HepG2 (cell line): ENCODE measurements around the gene FCRLA. TPM values are rescaled to one million over a fixed set of nuclear protein-coding genes. Genes with fewer than 3 reads are reported as not detected.

ENCODE experiments used
- IKZF5 ChIP-seq: IDR thresholded peaks from 2 replicates; pipeline ENCODE4 v1.6.1; 2018; ENCODE audit warnings: missing genetic modification reagents, mild to moderate bottlenecking, missing compliant biosample characterization
- NKX3-1 ChIP-seq: sonication (generic); formaldehyde crosslinking; IDR thresholded peaks from 2 replicates; pipeline ENCODE4 v1.5.0; 2020; ENCODE audit warnings: missing genetic modification reagents
- PAXIP1 ChIP-seq: sonication (generic); formaldehyde crosslinking; conservative IDR thresholded peaks from 2 replicates; pipeline ENCODE4 v1.4.0; 2020; ENCODE audit warnings: mild to moderate bottlenecking, missing genetic modification reagents, moderate library complexity
- REL ChIP-seq: sonication (generic); formaldehyde crosslinking; conservative IDR thresholded peaks from 2 replicates; pipeline ENCODE4 v1.8.0; 2022; ENCODE audit warnings: mild to moderate bottlenecking, missing genetic modification reagents, moderate library complexity
- RELA ChIP-seq: sonication (generic); formaldehyde crosslinking; IDR thresholded peaks from 2 replicates; pipeline ENCODE4 v1.4.0; 2020; ENCODE audit warnings: missing genetic modification reagents
- ZNF280D ChIP-seq: sonication (generic); formaldehyde crosslinking; IDR thresholded peaks from 2 replicates; pipeline ENCODE4 v1.5.1; 2020; ENCODE audit warnings: mild to moderate bottlenecking, missing genetic modification reagents
- ZNF354B ChIP-seq: sonication (generic); formaldehyde crosslinking; IDR thresholded peaks from 2 replicates; pipeline ENCODE4 v1.8.0; 2022; ENCODE audit warnings: mild to moderate bottlenecking, missing genetic modification reagents
- ZNF484 ChIP-seq: sonication (generic); formaldehyde crosslinking; IDR thresholded peaks from 2 replicates; pipeline ENCODE4 v1.5.1; 2020; ENCODE audit warnings: mild to moderate bottlenecking, low read depth, missing genetic modification reagents, borderline replicate concordance
- ZNF704 ChIP-seq: sonication (generic); formaldehyde crosslinking; IDR thresholded peaks from 2 replicates; pipeline ENCODE4 v1.8.1; 2023; ENCODE audit warnings: mild to moderate bottlenecking, inconsistent platforms, moderate library complexity, missing genetic modification reagents, borderline replicate concordance
- ZSCAN20 ChIP-seq: sonication (generic); formaldehyde crosslinking; IDR thresholded peaks from 2 replicates; pipeline ENCODE4 v1.4.0; 2020; ENCODE audit warnings: missing genetic modification reagents, mild to moderate bottlenecking, borderline replicate concordance
- polyA plus RNA-seq, 8 experiments: library from polyadenylated mRNA; depleted of rRNA in 3 of 8; stranded (reverse) in 7 of 8; unstranded in 1 of 8; fragments of >200 nt; fragmentation: Illumina TruSeq in 4 of 8; extraction: Trizol in 4 of 8; gene quantifications; 2 replicates each; pipeline versions ENCODE4 v1.2.1 to v1.2.3, GENCODE V29; 2011 to 2016; ENCODE audit warnings: low read depth in 4 of 8, missing spikeins in 1 of 8, mixed read lengths in 1 of 8; ENCODE audit not compliant: insufficient read depth in 1 of 8
- total RNA-seq, 5 experiments: library from RNA; depleted of rRNA; stranded (reverse); fragments of >200 nt; fragmentation: Illumina TruSeq; extraction: Trizol; gene quantifications; 2 replicates each; pipeline ENCODE4 v1.2.3, GENCODE V29; 2016; ENCODE audit warnings: low read depth in 1 of 5

The FCRLA gene
- total and polyA plus RNA-seq, 2 of the 13 experiments (the other 11 are each of a cell fraction or from before 2014, with no cell fraction given) = not detected

GRCh38 chr1:161706113-161706481 is 932 bp upstream of the FCRLA start (continued):
- no peak for TF ChIP-seq REL (CRISPR knock-in tag)
- no peak for TF ChIP-seq IKZF5
- no peak for TF ChIP-seq ZNF704 (CRISPR knock-in tag)
- no peak for TF ChIP-seq NKX3-1 (CRISPR knock-in tag)
- TF ChIP-seq ZSCAN20 (CRISPR knock-in tag) = no peak
- no peak for TF ChIP-seq RELA (CRISPR knock-in tag)
- TF ChIP-seq ZNF484 (CRISPR knock-in tag) = no peak
- TF ChIP-seq ZNF354B = no peak
- TF ChIP-seq ZNF280D (CRISPR knock-in tag) = no peak
- TF ChIP-seq PAXIP1 = no peak
